ENCODE measurements around the gene ERC1.

Gene ERC1

DNA sequence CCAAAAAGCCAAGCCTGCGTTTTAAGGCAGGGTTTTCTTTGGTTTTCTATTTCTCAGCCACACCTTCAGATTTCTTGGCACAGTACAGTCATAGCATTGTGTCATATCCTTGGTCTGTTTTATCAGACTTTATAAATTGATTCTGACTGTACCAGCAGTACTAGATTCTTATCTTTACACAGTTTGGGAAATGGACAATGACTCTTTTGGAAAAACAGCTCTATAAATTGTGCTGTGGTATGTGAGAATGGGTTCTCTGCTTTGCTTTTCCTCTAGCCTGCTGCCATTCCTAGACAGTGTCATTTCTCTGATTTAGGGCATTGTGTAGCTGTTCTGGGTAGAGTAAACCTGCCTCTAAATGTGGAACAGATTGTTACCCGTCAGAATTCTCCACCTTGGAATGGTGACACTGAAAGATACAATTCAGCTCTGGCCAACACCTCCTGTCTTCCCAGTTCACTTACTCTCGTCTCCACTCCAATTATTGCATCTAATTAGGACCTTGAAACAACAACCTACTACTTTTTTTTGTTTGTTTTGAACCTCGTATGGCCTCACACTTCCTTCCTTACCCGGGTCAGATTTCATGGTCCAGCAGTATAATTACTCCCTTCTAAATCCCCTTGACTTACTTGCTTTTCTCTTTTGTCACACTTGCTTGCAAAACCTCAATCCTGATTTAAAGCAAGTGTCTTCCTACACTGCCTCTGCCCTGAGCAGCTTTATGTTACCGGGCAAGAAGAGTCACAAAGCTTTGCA is 226.3 kb downstream of the ERC1 start:
- Histone ChIP-seq H3K4me3 (ENCODE audit: low read depth, low read length) (no peak overlapping the region; the same call in 1 of the 2 replicates), H3K27ac (ENCODE audit: extremely low read depth, low read depth, low read length) (peak overlapping the region; percentile 62), H3K4me1 (ENCODE audit: control insufficient read depth, insufficient read depth, low read length) (peaks cover 36% of the 10 kb centered on the region), H3K9me3 (ENCODE audit: control insufficient read depth, insufficient read depth, low read depth, low read length) (no peaks in the 10 kb centered on the region), H3K36me3 (ENCODE audit: control insufficient read depth in 2 of 2, insufficient read depth in 1 of 2, low read length in 2 of 2) (no peaks in the 10 kb centered on the region)
- CTCF ChIA-PET, result interaction anchor here (1.1 kb wide), 1 partner anchor 11 kb away, joined by 3 read pairs; no protein-coding TSS in a partner anchor
- POLR2A ChIA-PET, result no interaction called here
- TF ChIP-seq KLF16 (tag by site-specific recombination; IDR thresholded peaks at IDR 0.05) (no peak), ZNF311 (tag by site-specific recombination; IDR thresholded peaks at IDR 0.05; ENCODE audit: borderline replicate concordance) (no peak), ZNF292 (tag by site-specific recombination; IDR thresholded peaks at IDR 0.05; ENCODE audit: borderline replicate concordance, low read depth) (no peak), ZSCAN30 (tag by site-specific recombination; IDR thresholded peaks at IDR 0.05) (peak; percentile 43; the same call in 1 of the 2 replicates), ZBTB20 (tag by site-specific recombination; IDR thresholded peaks at IDR 0.05) (peak; percentile 39), ZNF501 (tag by site-specific recombination; IDR thresholded peaks at IDR 0.05) (peak; percentile 87), SCRT2 (tag by site-specific recombination; IDR thresholded peaks at IDR 0.05) (no peak), ZNF155 (tag by site-specific recombination; IDR thresholded peaks at IDR 0.05) (no peak), FEZF1 (tag by site-specific recombination; IDR thresholded peaks at IDR 0.05) (peak; percentile 75), KLF9 (tag by site-specific recombination; IDR thresholded peaks at IDR 0.05; ENCODE audit: low read depth) (0 out of 2 replicates have a peak, but pooled peaks have one; percentile 6), ZNF561 (tag by site-specific recombination; IDR thresholded peaks at IDR 0.05; ENCODE audit: borderline replicate concordance) (no peak), ZXDB (tag by site-specific recombination; IDR thresholded peaks at IDR 0.05) (peak; percentile 82), ZNF843 (tag by site-specific recombination; IDR thresholded peaks at IDR 0.05) (peak; percentile 93), SP3 (tag by site-specific recombination; IDR thresholded peaks at IDR 0.05) (no peak), ZNF366 (tag by site-specific recombination; conservative IDR thresholded peaks at IDR 0.05) (peak; percentile 87), ZNF112 (tag by site-specific recombination; IDR thresholded peaks at IDR 0.05) (no peak), ZNF426 (tag by site-specific recombination; IDR thresholded peaks at IDR 0.05) (no peak), ZNF335 (tag by site-specific recombination; conservative IDR thresholded peaks at IDR 0.05) (0 out of 2 replicates have a peak, but pooled peaks have one; percentile 15), KLF1 (tag by site-specific recombination; IDR thresholded peaks at IDR 0.05) (0 out of 2 replicates have a peak, but pooled peaks have one; percentile 31), ZNF629 (tag by site-specific recombination; IDR thresholded peaks at IDR 0.05) (peak; percentile 73; the same call in 1 of the 2 replicates), OSR2 (tag by site-specific recombination; IDR thresholded peaks at IDR 0.05) (peak; percentile 99), ZNF600 (tag by site-specific recombination; IDR thresholded peaks at IDR 0.05) (peak; percentile 86), ZBTB1 (tag by site-specific recombination; IDR thresholded peaks at IDR 0.05) (0 out of 2 replicates have a peak, but pooled peaks have one; percentile 13), KLF10 (tag by site-specific recombination; IDR thresholded peaks at IDR 0.05) (peak; percentile 76), ZNF2 (tag by site-specific recombination; IDR thresholded peaks at IDR 0.05) (peak; percentile 81; the same call in 1 of the 2 replicates), ZNF791 (tag by site-specific recombination; IDR thresholded peaks at IDR 0.05) (no peak), ZNF140 (tag by site-specific recombination; IDR thresholded peaks at IDR 0.05) (0 out of 2 replicates have a peak, but pooled peaks have one; percentile 26), ZNF660 (tag by site-specific recombination; IDR thresholded peaks at IDR 0.05) (peak; percentile 66; the same call in 1 of the 2 replicates)
- TF ChIP-seq, protein P1, sequence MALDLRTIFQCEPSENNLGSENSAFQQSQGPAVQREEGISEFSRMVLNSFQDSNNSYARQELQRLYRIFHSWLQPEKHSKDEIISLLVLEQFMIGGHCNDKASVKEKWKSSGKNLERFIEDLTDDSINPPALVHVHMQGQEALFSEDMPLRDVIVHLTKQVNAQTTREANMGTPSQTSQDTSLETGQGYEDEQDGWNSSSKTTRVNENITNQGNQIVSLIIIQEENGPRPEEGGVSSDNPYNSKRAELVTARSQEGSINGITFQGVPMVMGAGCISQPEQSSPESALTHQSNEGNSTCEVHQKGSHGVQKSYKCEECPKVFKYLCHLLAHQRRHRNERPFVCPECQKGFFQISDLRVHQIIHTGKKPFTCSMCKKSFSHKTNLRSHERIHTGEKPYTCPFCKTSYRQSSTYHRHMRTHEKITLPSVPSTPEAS (tag by site-specific recombination; IDR thresholded peaks at IDR 0.05), result no peak
- TF ChIP-seq, protein P2, sequence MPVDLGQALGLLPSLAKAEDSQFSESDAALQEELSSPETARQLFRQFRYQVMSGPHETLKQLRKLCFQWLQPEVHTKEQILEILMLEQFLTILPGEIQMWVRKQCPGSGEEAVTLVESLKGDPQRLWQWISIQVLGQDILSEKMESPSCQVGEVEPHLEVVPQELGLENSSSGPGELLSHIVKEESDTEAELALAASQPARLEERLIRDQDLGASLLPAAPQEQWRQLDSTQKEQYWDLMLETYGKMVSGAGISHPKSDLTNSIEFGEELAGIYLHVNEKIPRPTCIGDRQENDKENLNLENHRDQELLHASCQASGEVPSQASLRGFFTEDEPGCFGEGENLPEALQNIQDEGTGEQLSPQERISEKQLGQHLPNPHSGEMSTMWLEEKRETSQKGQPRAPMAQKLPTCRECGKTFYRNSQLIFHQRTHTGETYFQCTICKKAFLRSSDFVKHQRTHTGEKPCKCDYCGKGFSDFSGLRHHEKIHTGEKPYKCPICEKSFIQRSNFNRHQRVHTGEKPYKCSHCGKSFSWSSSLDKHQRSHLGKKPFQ (tag by site-specific recombination; IDR thresholded peaks at IDR 0.05), result peak; percentile 76
- TF ChIP-seq, protein P3, sequence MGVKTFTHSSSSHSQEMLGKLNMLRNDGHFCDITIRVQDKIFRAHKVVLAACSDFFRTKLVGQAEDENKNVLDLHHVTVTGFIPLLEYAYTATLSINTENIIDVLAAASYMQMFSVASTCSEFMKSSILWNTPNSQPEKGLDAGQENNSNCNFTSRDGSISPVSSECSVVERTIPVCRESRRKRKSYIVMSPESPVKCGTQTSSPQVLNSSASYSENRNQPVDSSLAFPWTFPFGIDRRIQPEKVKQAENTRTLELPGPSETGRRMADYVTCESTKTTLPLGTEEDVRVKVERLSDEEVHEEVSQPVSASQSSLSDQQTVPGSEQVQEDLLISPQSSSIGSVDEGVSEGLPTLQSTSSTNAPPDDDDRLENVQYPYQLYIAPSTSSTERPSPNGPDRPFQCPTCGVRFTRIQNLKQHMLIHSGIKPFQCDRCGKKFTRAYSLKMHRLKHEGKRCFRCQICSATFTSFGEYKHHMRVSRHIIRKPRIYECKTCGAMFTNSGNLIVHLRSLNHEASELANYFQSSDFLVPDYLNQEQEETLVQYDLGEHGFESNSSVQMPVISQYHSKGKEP (tag by site-specific recombination; IDR thresholded peaks at IDR 0.05), result peak; percentile 45; the same call in 1 of the 2 replicates
- TF ChIP-seq, protein P4, sequence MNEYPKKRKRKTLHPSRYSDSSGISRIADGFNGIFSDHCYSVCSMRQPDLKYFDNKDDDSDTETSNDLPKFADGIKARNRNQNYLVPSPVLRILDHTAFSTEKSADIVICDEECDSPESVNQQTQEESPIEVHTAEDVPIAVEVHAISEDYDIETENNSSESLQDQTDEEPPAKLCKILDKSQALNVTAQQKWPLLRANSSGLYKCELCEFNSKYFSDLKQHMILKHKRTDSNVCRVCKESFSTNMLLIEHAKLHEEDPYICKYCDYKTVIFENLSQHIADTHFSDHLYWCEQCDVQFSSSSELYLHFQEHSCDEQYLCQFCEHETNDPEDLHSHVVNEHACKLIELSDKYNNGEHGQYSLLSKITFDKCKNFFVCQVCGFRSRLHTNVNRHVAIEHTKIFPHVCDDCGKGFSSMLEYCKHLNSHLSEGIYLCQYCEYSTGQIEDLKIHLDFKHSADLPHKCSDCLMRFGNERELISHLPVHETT (tag by site-specific recombination; IDR thresholded peaks at IDR 0.05), result peak; percentile 76; the same call in 1 of the 2 replicates
